Measurements from ENCODE around the gene SLC1A1. TPM values are rescaled to one million over a fixed set of nuclear protein-coding genes. Genes with fewer than 3 reads are reported as not detected.

The SLC1A1 gene
- total RNA-seq, 1 donor from 2014 or later, result not detected

- no peaks in the 10 kb centered on the region for H3K36me3 Mint-ChIP-seq (ENCODE audit: low read depth)
- H3K4me1 Mint-ChIP-seq, result no peaks in the 10 kb centered on the region
- no peak for DNase-seq
- H3K9me3 Mint-ChIP-seq, result no peaks in the 10 kb centered on the region
- intact Hi-C loops (cut with micrococcal nuclease), result no loop called here
- no peak overlapping the region for H3K27ac Mint-ChIP-seq
- H3K27me3 Mint-ChIP-seq, result no peaks in the 10 kb centered on the region
- no peak overlapping the region for H3K4me3 Mint-ChIP-seq
Measured at GRCh38 chr9:4566806-4567205, 76.5 kb downstream of the SLC1A1 start.

DNA sequence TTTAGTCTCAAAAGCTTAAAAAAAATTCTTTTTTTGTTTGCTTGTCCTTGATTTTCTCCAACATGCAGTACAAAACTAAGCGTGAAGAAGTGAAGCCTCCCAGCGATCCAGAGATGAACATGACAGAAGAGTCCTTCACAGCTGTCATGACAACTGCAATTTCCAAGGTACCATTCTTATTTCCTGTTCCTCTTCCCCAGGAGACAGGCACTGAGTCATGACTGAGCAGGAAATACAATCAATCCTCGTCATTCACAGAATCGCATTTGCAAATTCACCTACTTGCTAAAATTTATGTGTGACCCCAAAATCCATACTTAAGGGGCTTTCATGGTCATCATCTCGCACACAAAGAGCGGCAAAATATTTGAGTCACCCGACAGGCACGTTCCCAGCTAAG lies 77.3 kb downstream of the SLC1A1 start:
- Mint-ChIP-seq H3K4me1 (peaks cover 7% of the 10 kb centered on the region), H3K4me3 (no peak overlapping the region), H3K9me3 (no peaks in the 10 kb centered on the region), H3K27ac (no peak overlapping the region), H3K27me3 (no peaks in the 10 kb centered on the region), H3K36me3 (ENCODE audit: low read depth) (no peaks in the 10 kb centered on the region)
- no peak for DNase-seq
- intact Hi-C loops (cut with micrococcal nuclease), result no loop called here

- H3K9me3 Mint-ChIP-seq, result no peaks in the 10 kb centered on the region
- no peaks in the 10 kb centered on the region for H3K27me3 Mint-ChIP-seq
- peaks cover 14% of the 10 kb centered on the region for H3K4me1 Mint-ChIP-seq
- no peak overlapping the region for H3K27ac Mint-ChIP-seq
- DNase-seq, result no peak
- intact Hi-C loops (cut with micrococcal nuclease), result no loop called here
- H3K4me3 Mint-ChIP-seq, result no peak overlapping the region
- H3K36me3 Mint-ChIP-seq (ENCODE audit: low read depth), result no peaks in the 10 kb centered on the region
Measured at GRCh38 chr9:4569101-4569500, 78.8 kb downstream of the SLC1A1 start.

- intact Hi-C loops (cut with micrococcal nuclease), result no loop called here
- Mint-ChIP-seq H3K9me3 (no peaks in the 10 kb centered on the region), H3K4me1 (peaks cover 20% of the 10 kb centered on the region), H3K27me3 (no peaks in the 10 kb centered on the region), H3K36me3 (ENCODE audit: low read depth) (no peaks in the 10 kb centered on the region), H3K27ac (no peak overlapping the region), H3K4me3 (peak overlapping the region; percentile 48)
- DNase-seq, result peak; percentile 71
Measured at GRCh38 chr9:4572184-4572826, 82.0 kb downstream of the SLC1A1 start.

- no peaks in the 10 kb centered on the region for H3K9me3 Mint-ChIP-seq
Measured at GRCh38 chr9:4573176-4573575, 82.9 kb downstream of the SLC1A1 start.

DNA sequence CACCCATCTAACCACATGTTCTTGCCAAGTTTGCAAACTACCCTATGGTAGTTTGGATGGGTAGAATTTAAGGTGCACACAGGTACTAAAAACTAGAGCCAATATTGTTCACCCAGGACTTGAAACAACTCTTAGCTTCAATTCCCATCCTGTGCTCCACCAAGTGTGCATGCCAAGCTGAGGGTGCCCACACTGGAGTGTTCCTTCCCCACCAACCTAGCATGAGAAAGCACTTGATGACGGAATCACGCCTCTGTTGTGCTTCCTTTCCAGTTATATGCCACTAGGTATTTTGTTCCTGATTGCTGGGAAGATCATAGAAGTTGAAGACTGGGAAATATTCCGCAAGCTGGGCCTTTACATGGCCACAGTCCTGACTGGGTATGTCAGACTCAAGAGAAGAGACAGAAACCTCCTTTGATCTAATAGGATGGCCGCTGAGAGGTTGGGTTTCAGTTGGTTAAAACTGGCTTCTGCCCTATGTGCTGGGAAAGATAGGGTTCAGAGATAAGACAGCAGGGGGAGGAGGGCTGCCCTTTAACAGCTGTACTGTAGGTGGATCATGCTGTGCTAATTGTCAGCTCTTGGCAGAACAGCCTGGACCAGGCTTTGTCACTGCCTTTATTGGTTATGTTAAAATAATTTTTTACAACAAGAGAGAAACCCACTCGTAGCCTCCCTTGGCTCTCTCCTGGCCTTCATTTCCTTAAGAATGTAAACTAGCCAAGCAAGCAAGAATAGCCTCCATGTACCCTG lies 83.5 kb downstream of the SLC1A1 start:
- no peaks in the 10 kb centered on the region for H3K9me3 Mint-ChIP-seq
- no peaks in the 10 kb centered on the region for H3K36me3 Mint-ChIP-seq (ENCODE audit: low read depth)
- no peak overlapping the region for H3K4me3 Mint-ChIP-seq
- H3K27ac Mint-ChIP-seq, result no peak overlapping the region
- H3K27me3 Mint-ChIP-seq, result no peaks in the 10 kb centered on the region
- H3K4me1 Mint-ChIP-seq, result peaks cover 20% of the 10 kb centered on the region
- DNase-seq, result no peak
- intact Hi-C loops (cut with micrococcal nuclease), result no loop called here

More at GRCh38 chr9:4573176-4573575, 82.9 kb downstream of the SLC1A1 start:
- no peaks in the 10 kb centered on the region for H3K27me3 Mint-ChIP-seq
- no peak overlapping the region for H3K4me3 Mint-ChIP-seq
- no peak overlapping the region for H3K27ac Mint-ChIP-seq
- intact Hi-C loops (cut with micrococcal nuclease), result no loop called here
- no peak for DNase-seq
- peaks cover 20% of the 10 kb centered on the region for H3K4me1 Mint-ChIP-seq
- no peaks in the 10 kb centered on the region for H3K36me3 Mint-ChIP-seq (ENCODE audit: low read depth)

- no peaks in the 10 kb centered on the region for H3K27me3 Mint-ChIP-seq
- no peaks in the 10 kb centered on the region for H3K36me3 Mint-ChIP-seq (ENCODE audit: low read depth)
- no peak overlapping the region for H3K27ac Mint-ChIP-seq
- H3K4me3 Mint-ChIP-seq, result no peak overlapping the region
- H3K4me1 Mint-ChIP-seq, result peaks cover 20% of the 10 kb centered on the region
- no peak for DNase-seq
- H3K9me3 Mint-ChIP-seq, result no peaks in the 10 kb centered on the region
- intact Hi-C loops (cut with micrococcal nuclease), result no loop called here
Measured at GRCh38 chr9:4574657-4575243, 84.5 kb downstream of the SLC1A1 start.

GRCh38 chr9:4575997-4576396 lies 85.7 kb downstream of the SLC1A1 start:
- Mint-ChIP-seq H3K4me3 (no peak overlapping the region), H3K27me3 (no peaks in the 10 kb centered on the region), H3K4me1 (peaks cover 20% of the 10 kb centered on the region), H3K36me3 (ENCODE audit: low read depth) (no peaks in the 10 kb centered on the region), H3K27ac (no peak overlapping the region), H3K9me3 (no peaks in the 10 kb centered on the region)
- DNase-seq, result no peak
- intact Hi-C loops (cut with micrococcal nuclease), result no loop called here

- Mint-ChIP-seq H3K4me3 (no peak overlapping the region), H3K36me3 (ENCODE audit: low read depth) (no peaks in the 10 kb centered on the region), H3K27ac (no peak overlapping the region), H3K4me1 (peaks cover 20% of the 10 kb centered on the region), H3K9me3 (no peaks in the 10 kb centered on the region), H3K27me3 (no peaks in the 10 kb centered on the region)
- intact Hi-C loops (cut with micrococcal nuclease), result no loop called here
- DNase-seq, result no peak
Measured at GRCh38 chr9:4576448-4576847, 86.2 kb downstream of the SLC1A1 start.

GRCh38 chr9:4579001-4579400 lies 88.7 kb downstream of the SLC1A1 start:
- intact Hi-C loops (cut with micrococcal nuclease), result no loop called here
- Mint-ChIP-seq H3K36me3 (ENCODE audit: low read depth) (no peaks in the 10 kb centered on the region), H3K9me3 (no peaks in the 10 kb centered on the region), H3K4me3 (no peak overlapping the region), H3K4me1 (peaks cover 6% of the 10 kb centered on the region), H3K27me3 (no peaks in the 10 kb centered on the region), H3K27ac (no peak overlapping the region)
- DNase-seq, result no peak

DNA sequence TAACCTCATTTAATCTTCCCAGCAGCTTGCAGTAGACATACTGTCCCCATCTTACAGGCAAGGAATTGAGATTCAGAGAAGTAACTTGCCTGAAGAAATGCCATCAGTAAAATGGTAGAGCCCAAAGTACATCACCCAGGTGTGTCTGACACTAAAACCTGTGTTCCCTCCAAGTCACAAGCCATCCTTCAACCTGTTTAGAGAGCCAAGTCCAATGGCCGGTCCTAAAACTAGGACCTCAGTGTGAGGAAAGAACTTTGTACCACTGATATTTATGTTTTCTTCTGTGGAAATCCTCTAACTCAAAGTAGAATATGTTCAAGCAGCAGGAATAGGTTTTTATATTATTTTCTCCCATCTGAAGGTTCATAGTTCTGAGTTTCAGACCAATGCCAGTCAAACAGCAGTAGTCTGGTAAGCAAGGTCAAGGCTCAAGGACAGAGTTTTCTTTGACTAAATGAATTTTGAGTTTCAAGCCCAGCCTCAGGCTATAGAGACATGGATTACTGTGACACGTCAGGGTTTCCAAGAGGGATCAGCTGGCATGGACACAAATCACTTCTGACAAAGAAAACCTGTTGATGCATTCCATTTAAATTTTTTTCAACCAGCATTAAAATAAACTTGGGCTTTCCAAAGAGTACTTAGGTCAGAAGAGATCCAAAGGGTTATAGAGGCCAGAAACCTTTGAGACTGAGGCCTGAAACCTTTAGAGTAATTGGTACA lies 90.9 kb downstream of the SLC1A1 start:
- intact Hi-C loops (cut with micrococcal nuclease), result no loop called here
- H3K4me1 Mint-ChIP-seq, result no peaks in the 10 kb centered on the region
- no peaks in the 10 kb centered on the region for H3K36me3 Mint-ChIP-seq (ENCODE audit: low read depth)
- H3K9me3 Mint-ChIP-seq, result no peaks in the 10 kb centered on the region
- no peak overlapping the region for H3K27ac Mint-ChIP-seq
- DNase-seq, result no peak
- no peak overlapping the region for H3K4me3 Mint-ChIP-seq
- no peaks in the 10 kb centered on the region for H3K27me3 Mint-ChIP-seq

DNA sequence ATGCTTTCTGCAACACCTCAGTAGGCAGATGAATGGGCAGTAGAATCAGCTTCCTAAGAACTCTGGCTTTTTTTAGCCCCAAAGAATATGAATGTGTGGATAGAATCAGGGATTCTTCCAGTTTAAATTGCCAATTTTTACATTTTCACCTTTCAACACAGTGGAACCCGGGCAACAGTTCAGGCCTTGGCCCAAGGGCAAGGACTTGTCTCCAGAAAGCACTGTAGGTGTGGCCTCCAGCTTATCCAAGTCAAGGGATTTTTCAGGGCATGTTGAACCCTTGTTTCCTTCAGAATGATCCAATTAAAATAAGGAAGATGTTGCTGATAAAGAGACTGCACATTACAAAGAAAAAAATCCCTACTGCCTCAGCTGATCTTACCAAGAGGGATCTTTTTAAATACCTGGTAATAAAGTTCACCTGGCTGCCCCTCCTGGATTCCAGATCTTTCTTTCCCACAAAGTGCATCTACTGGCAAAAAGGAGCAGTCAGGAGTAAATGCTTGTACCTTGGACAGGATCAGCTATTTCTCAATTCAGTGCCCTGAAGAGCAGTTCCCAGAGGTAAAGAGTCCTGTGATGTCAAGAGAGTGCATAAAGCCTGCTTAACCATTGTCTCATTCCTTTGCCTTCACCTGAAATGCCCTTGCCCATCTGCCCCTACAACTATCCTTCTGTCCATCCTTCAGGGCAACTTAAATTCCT lies 91.7 kb downstream of the SLC1A1 start:
- no peak overlapping the region for H3K27ac Mint-ChIP-seq
- H3K9me3 Mint-ChIP-seq, result no peaks in the 10 kb centered on the region
- H3K4me3 Mint-ChIP-seq, result no peak overlapping the region
- H3K36me3 Mint-ChIP-seq (ENCODE audit: low read depth), result no peaks in the 10 kb centered on the region
- DNase-seq, result no peak
- intact Hi-C loops (cut with micrococcal nuclease), result no loop called here
- no peaks in the 10 kb centered on the region for H3K27me3 Mint-ChIP-seq
- no peaks in the 10 kb centered on the region for H3K4me1 Mint-ChIP-seq

DNA sequence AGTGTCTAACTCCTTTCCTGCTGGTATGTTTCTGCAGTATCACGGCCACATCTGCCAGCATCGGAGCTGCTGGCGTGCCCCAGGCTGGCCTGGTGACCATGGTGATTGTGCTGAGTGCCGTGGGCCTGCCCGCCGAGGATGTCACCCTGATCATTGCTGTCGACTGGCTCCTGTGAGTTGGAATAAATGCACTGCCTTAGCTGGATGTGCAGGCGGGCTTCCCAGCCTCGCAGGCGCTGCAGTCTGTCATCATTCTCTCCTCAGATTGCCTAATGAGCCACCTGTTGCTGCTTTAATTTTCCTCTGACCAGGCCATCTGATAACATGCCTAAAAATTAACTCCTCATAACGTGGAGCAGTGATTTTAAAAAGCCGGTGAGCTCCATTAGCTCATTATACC lies 92.7 kb downstream of the SLC1A1 start:
- no peak overlapping the region for H3K27ac Mint-ChIP-seq
- H3K27me3 Mint-ChIP-seq, result no peaks in the 10 kb centered on the region
- no peaks in the 10 kb centered on the region for H3K4me1 Mint-ChIP-seq
- no peaks in the 10 kb centered on the region for H3K36me3 Mint-ChIP-seq (ENCODE audit: low read depth)
- intact Hi-C loops (cut with micrococcal nuclease), result no loop called here
- DNase-seq, result no peak
- no peaks in the 10 kb centered on the region for H3K9me3 Mint-ChIP-seq
- no peak overlapping the region for H3K4me3 Mint-ChIP-seq
